K562 (cell line): ENCODE results near the gene ERF. TPM values are rescaled to one million over a fixed set of nuclear protein-coding genes. Genes with fewer than 3 reads are reported as not detected.

ENCODE experiments used
- CBFA2T2 ChIP-seq: fragments of 450-650 bp; conservative IDR thresholded peaks from 2 replicates; pipeline ENCODE4 v1.6.1; 2017; ENCODE audit warnings: mild to moderate bottlenecking
- CBX1 ChIP-seq: sonication (generic); IDR thresholded peaks from 2 replicates; pipeline ENCODE4 v1.6.1; 2016; ENCODE audit warnings: antibody characterized with exemption, low read depth, mild to moderate bottlenecking
- CREB5 ChIP-seq: fragments of 250-450 bp; sonication (Bioruptor Pico); IDR thresholded peaks from 2 replicates; pipeline ENCODE4 v1.5.0; 2020; ENCODE audit warnings: mild to moderate bottlenecking
- DIDO1 ChIP-seq: fragments of 450-650 bp; IDR thresholded peaks from 2 replicates; pipeline ENCODE4 v1.6.1; 2016; ENCODE audit warnings: low read depth, missing biosample characterization, missing genetic modification characterization
- E4F1 ChIP-seq: fragments of 250-450 bp; sonication (Bioruptor Pico); IDR thresholded peaks from 2 replicates; pipeline ENCODE4 v1.5.0; 2021; ENCODE audit warnings: mild to moderate bottlenecking, borderline replicate concordance
- ELK1 ChIP-seq: sonication (generic); formaldehyde crosslinking; IDR thresholded peaks from 2 replicates; pipeline ENCODE4 v1.8.1; 2022; ENCODE audit warnings: missing genetic modification reagents
- ETS1 ChIP-seq: conservative IDR thresholded peaks from 2 replicates; pipeline ENCODE4 v1.6.1; 2011; ENCODE audit warnings: low read depth, mild to moderate bottlenecking, low read length; ENCODE audit not compliant: control insufficient read depth
- KLF10 ChIP-seq: fragments of 250-450 bp; sonication (Bioruptor Pico); IDR thresholded peaks from 2 replicates; pipeline ENCODE4 v1.6.1; 2021; ENCODE audit warnings: matching md5 sums
- MCM2 ChIP-seq: fragments of 450-650 bp; IDR thresholded peaks from 2 replicates; pipeline ENCODE4 v1.6.1; 2017; ENCODE audit warnings: low read depth, mild to moderate bottlenecking
- MEF2D ChIP-seq: conservative IDR thresholded peaks from 2 replicates; pipeline ENCODE4 v1.6.1; 2016; ENCODE audit warnings: low read depth, missing genetic modification characterization, missing compliant biosample characterization
- MEIS2 ChIP-seq: fragments of 450-650 bp; IDR thresholded peaks from 2 replicates; pipeline ENCODE4 v1.6.1; 2014; ENCODE audit warnings: mild to moderate bottlenecking; ENCODE audit not compliant: partially characterized antibody
- NR2C1 ChIP-seq, 2 experiments: fragments of 450-650 bp; IDR thresholded peaks; 2 replicates each; pipeline ENCODE4 v1.6.1; 2017; ENCODE audit warnings: mild to moderate bottlenecking in 2 of 2, antibody characterized with exemption in 1 of 2, inconsistent platforms in 1 of 2, missing compliant biosample characterization in 1 of 2, missing genetic modification characterization in 1 of 2
- RBBP5 ChIP-seq: fragments of 200-600 bp; sonication (generic); IDR thresholded peaks from 2 replicates; pipeline ENCODE4 v1.6.1; 2012; ENCODE audit warnings: borderline replicate concordance, mild to moderate bottlenecking, low read length, control low read depth, inconsistent platforms; ENCODE audit not compliant: insufficient read depth, poor library complexity, severe bottlenecking
- RNF2 ChIP-seq: sonication (generic); IDR thresholded peaks from 2 replicates; pipeline ENCODE4 v1.6.1; 2016
- TAF15 ChIP-seq: fragments of 200-400 bp; formaldehyde crosslinking; IDR thresholded peaks from 2 replicates; pipeline ENCODE4 v1.6.1; 2017; ENCODE audit warnings: mild to moderate bottlenecking, low read depth, low read length, moderate library complexity
- XRCC5 ChIP-seq: fragments of 200-400 bp; formaldehyde crosslinking; IDR thresholded peaks from 2 replicates; pipeline ENCODE4 v1.6.1; 2017; ENCODE audit warnings: low read depth, mild to moderate bottlenecking, low read length
- ZBTB1 ChIP-seq: sonication (generic); formaldehyde crosslinking; IDR thresholded peaks from 2 replicates; pipeline ENCODE4 v1.8.1; 2023; ENCODE audit warnings: missing genetic modification reagents, low read depth, mild to moderate bottlenecking, borderline replicate concordance
- ZNF263 ChIP-seq: sonication (generic); formaldehyde crosslinking; IDR thresholded peaks from 2 replicates; pipeline ENCODE4 v1.8.0; 2022; ENCODE audit warnings: mild to moderate bottlenecking, missing genetic modification reagents, borderline replicate concordance
- ZNF511 ChIP-seq: sonication (generic); formaldehyde crosslinking; IDR thresholded peaks from 2 replicates; pipeline ENCODE4 v1.8.0; 2022; ENCODE audit warnings: mild to moderate bottlenecking, missing genetic modification reagents
- ZNF589 ChIP-seq: fragments of 200-800 bp; sonication (Bioruptor generic); IDR thresholded peaks from 2 replicates; pipeline ENCODE4 v1.6.1; 2016; ENCODE audit warnings: low read depth, missing genetic modification characterization, missing compliant biosample characterization
- polyA plus RNA-seq, 8 experiments: library from polyadenylated mRNA; depleted of rRNA in 4 of 8; stranded (reverse) in 5 of 8; unstranded in 3 of 8; fragments of >200 nt; fragmentation: Nextera tagmentation in 2 of 8; fragmentation: Illumina TruSeq in 1 of 8; extraction: Ambion mirVana in 2 of 8; extraction: Trizol in 1 of 8; gene quantifications; 2 replicates each; pipeline versions ENCODE4 v1.2.1 to v1.2.3, GENCODE V29; 2011 to 2014; ENCODE audit warnings: inconsistent platforms in 1 of 8, missing spikeins in 1 of 8
- total RNA-seq, 7 experiments: library from RNA; depleted of rRNA in 6 of 7; stranded (reverse); fragments of >200 nt in 6 of 7; fragmentation: Illumina TruSeq in 2 of 7; extraction: Trizol in 2 of 7; gene quantifications; 2 replicates each; pipeline versions ENCODE4 v1.2.1 to v1.2.3, GENCODE V29; 2011 to 2021; ENCODE audit warnings: low replicate concordance in 1 of 7

The ERF gene
- total and polyA plus RNA-seq, 9 of the 15 experiments (the other 6 are each of a cell fraction or from before 2014, with no cell fraction given), result 0.03 to 75.4 (median 27.0) TPM

GRCh38 chr19:42242512-42243409 lies 12.2 kb downstream of the ERF start, which contains the start of gene GSK3A (continued):
- TF ChIP-seq ETS1, result peak; percentile 97
- no peak for TF ChIP-seq MCM2
- no peak; the same call in 1 of the 2 replicates for TF ChIP-seq CBX1
- TF ChIP-seq DIDO1, result 0 out of 2 replicates have a peak, but pooled peaks have one; percentile 20
- peak; percentile 92 for TF ChIP-seq ZBTB1 (CRISPR knock-in tag)
- TF ChIP-seq ELK1 (CRISPR knock-in tag), result no peak
- peak; percentile 66 for TF ChIP-seq MEF2D (tag)
- TF ChIP-seq XRCC5, result peak; percentile 20; the same call in 1 of the 2 replicates
- TF ChIP-seq ZNF263, result peak; percentile 44; the same call in 1 of the 2 replicates
- no peak for TF ChIP-seq TAF15
- TF ChIP-seq CREB5 (CRISPR knock-in tag), result no peak
- no peak for TF ChIP-seq CBFA2T2
- TF ChIP-seq RBBP5, result peak; percentile 34
- TF ChIP-seq KLF10 (CRISPR knock-in tag), result no peak
- peak; percentile 38; the same call in 1 of the 2 replicates for TF ChIP-seq ZNF589 (CRISPR knock-in tag)
- peak; percentile 63; the same call in 1 of the 2 replicates for TF ChIP-seq ZNF511 (CRISPR knock-in tag)
- TF ChIP-seq RNF2, result peak; percentile 65
- TF ChIP-seq NR2C1 (IDR thresholded peaks at IDR 0.05), result peak; percentile 93
- TF ChIP-seq NR2C1 (tag; IDR thresholded peaks at IDR 0.05), result peak; percentile 94
- peak; percentile 88 for TF ChIP-seq MEIS2
- TF ChIP-seq E4F1 (CRISPR knock-in tag), result no peak
